ENCODE measurements around the gene MYLK4.

MYLK4 gene

DNA sequence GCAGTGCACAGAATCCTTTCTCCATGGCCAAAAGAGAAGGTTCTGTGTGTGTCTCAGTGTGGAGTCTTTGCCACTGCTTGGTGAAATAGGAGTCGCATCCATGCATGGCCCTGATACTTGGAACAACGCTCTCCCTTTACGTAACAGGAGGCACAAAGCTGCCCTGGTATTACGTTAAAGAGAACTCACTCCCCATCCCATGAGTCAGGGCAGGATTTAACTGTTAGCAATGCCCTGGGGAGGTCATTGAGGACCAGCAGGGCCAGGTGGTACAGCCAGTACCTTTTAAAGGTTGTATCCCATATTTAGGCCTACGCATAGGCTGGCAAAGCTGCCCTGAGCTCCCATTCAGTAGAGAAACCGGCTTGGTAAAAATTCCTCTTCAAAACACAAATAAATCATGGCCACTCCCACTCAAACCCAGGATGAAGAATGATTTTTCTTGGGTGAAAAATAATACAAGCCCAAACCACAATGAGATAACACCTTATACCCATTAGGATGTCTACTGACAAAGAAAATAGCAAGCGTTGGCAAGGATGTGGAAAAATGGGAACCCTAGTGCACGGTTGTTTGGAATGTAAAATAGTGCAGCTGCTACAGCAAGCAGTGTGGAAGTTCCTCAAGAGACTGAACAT lies 37.1 kb downstream of the MYLK4 start:
- Mint-ChIP-seq H3K9me3 (no peaks in the 10 kb centered on the region), H3K4me3 (no peak overlapping the region), H3K4me1 (ENCODE audit: low read depth in 2 of 2) (no peaks in the 10 kb centered on the region), H3K36me3 (ENCODE audit: insufficient read depth) (no peaks in the 10 kb centered on the region), H3K27me3 (peaks cover 29 to 51% of the 10 kb centered on the region in 2 donors), H3K27ac (no peak overlapping the region)
- no peak for DNase-seq
- ATAC-seq (replicated peaks): no peak

GRCh38 chr6:2712102-2712501 lies 38.6 kb downstream of the MYLK4 start:
- H3K27ac Mint-ChIP-seq: no peak overlapping the region
- H3K27me3 Mint-ChIP-seq: peaks cover 40 to 56% of the 10 kb centered on the region in 2 donors
- H3K9me3 Mint-ChIP-seq: no peaks in the 10 kb centered on the region
- DNase-seq (no peak), ATAC-seq (replicated peaks) (no peak)
- no peaks in the 10 kb centered on the region for H3K4me1 Mint-ChIP-seq (ENCODE audit: low read depth in 2 of 2)
- no peak overlapping the region for H3K4me3 Mint-ChIP-seq
- no peaks in the 10 kb centered on the region for H3K36me3 Mint-ChIP-seq (ENCODE audit: insufficient read depth)

DNA sequence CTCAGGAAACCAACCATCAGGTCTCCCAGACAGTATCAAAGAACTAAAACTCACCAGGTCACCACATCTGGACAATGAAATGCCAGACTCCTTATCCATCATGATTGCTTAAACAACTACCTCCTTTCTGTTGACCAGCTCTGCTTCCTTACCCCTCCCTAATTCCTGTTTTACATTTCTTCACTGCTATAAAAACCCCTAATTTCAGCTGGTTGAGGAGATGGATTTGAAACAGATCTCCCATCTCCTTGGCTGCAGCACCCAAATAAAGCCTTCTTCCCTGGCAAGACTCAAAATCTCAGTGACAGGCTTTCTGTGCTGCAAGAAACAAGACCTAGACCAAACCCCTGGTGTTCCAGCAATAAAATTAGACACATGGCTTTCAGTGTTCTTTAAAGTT lies 40.3 kb downstream of the MYLK4 start:
- Mint-ChIP-seq H3K4me3 (no peak overlapping the region), H3K36me3 (ENCODE audit: insufficient read depth) (no peaks in the 10 kb centered on the region), H3K9me3 (no peaks in the 10 kb centered on the region), H3K27ac (no peak overlapping the region), H3K4me1 (ENCODE audit: low read depth in 2 of 2) (no peaks in the 10 kb centered on the region), H3K27me3 (peaks cover 42 to 56% of the 10 kb centered on the region in 2 donors)
- no peak for DNase-seq
- no peak for ATAC-seq (replicated peaks)

- H3K9me3 Mint-ChIP-seq: no peaks in the 10 kb centered on the region
- DNase-seq (no peak), ATAC-seq (replicated peaks) (no peak)
- peaks cover 54 to 62% of the 10 kb centered on the region in 2 donors for H3K27me3 Mint-ChIP-seq
- no peaks in the 10 kb centered on the region for H3K36me3 Mint-ChIP-seq (ENCODE audit: insufficient read depth)
- no peak overlapping the region for H3K27ac Mint-ChIP-seq
- no peaks in the 10 kb centered on the region for H3K4me1 Mint-ChIP-seq (ENCODE audit: low read depth in 2 of 2)
- H3K4me3 Mint-ChIP-seq: no peak overlapping the region
Observed at GRCh38 chr6:2708456-2708855, 42.3 kb downstream of the MYLK4 start.

DNA sequence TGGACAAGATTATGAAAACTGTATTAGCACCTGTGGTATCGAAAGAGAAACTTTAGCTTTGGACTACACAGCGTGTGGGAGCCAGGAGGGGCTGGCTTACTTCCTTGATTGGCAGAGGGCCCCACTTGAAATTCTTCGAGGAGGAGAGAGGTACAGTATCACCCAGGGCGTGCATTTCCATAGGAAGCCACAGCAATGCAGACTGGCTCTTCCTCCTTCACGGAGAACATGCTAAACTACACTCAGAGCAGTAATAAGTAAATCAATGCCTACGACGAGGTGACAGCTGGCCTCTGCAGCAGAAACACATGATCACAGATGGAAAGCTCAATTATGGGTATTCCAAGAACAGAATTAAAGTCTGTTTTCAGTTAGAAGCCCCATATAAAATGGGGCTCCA lies 44.2 kb downstream of the MYLK4 start:
- Mint-ChIP-seq H3K9me3 (no peaks in the 10 kb centered on the region), H3K4me3 (no peak overlapping the region), H3K27me3 (peaks cover 52 to 56% of the 10 kb centered on the region in 2 donors), H3K4me1 (ENCODE audit: low read depth in 2 of 2) (no peaks in the 10 kb centered on the region), H3K36me3 (ENCODE audit: insufficient read depth) (no peaks in the 10 kb centered on the region), H3K27ac (no peak overlapping the region)
- no peak for DNase-seq
- no peak for ATAC-seq (replicated peaks)

DNA sequence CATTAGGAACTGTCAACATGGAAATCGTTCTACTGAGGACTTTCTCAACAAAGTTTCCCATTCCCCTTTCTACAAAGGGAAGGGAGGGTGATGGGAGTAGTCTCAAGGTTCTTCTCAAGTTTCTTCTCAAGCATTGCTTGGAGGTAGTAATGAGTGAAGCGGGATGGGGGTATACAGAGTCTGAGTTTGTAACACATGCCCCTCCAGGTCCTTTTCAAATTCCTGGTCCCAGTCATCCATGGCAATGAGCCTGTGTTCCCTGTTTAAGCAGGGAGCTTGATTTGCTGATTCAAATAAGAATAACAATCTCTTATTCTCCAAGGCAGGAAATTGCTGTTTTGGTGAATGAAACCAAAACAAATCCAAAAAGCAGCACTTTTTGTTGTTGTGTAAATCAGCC lies 45.5 kb downstream of the MYLK4 start:
- Mint-ChIP-seq H3K4me3 (no peak overlapping the region), H3K27me3 (peaks cover 60 to 63% of the 10 kb centered on the region in 2 donors), H3K9me3 (no peaks in the 10 kb centered on the region), H3K36me3 (ENCODE audit: insufficient read depth) (no peaks in the 10 kb centered on the region), H3K27ac (no peak overlapping the region), H3K4me1 (ENCODE audit: low read depth in 2 of 2) (no peaks in the 10 kb centered on the region)
- ATAC-seq (replicated peaks) (no peak), DNase-seq (no peak)

DNA sequence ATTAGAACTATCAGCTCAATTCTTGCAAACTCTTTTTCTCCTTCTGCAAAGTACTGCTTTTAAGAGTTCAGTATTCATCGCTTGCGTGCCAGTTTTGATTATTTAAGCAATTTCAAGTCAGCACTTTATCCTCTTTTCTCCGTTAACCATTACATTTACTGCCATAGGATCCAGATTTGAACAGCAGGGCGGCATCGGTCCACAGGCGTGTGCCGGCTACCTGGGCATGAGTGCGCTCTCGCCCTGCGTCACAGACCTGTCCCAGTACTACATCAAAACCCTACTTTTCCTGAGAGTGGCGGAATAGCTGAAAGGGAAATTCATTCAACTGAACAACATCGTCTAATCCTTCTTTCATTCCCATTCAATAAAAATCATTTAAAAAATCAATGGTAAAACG lies 53.4 kb downstream of the MYLK4 start:
- H3K9me3 Mint-ChIP-seq: no peaks in the 10 kb centered on the region
- peaks cover 32% of the 10 kb centered on the region in 2 donors for H3K27me3 Mint-ChIP-seq
- H3K36me3 Mint-ChIP-seq (ENCODE audit: insufficient read depth): no peaks in the 10 kb centered on the region
- H3K4me1 Mint-ChIP-seq (ENCODE audit: low read depth in 2 of 2): no peaks in the 10 kb centered on the region
- H3K27ac Mint-ChIP-seq: no peak overlapping the region
- ATAC-seq (replicated peaks): no peak
- DNase-seq: no peak
- H3K4me3 Mint-ChIP-seq: no peak overlapping the region

GRCh38 chr6:2695454-2696095 lies 55.1 kb downstream of the MYLK4 start:
- Mint-ChIP-seq H3K27ac (no peak overlapping the region), H3K27me3 (peaks cover 18 to 19% of the 10 kb centered on the region in 2 donors), H3K36me3 (ENCODE audit: insufficient read depth) (no peaks in the 10 kb centered on the region), H3K4me1 (ENCODE audit: low read depth in 2 of 2) (no peaks in the 10 kb centered on the region), H3K9me3 (no peaks in the 10 kb centered on the region), H3K4me3 (no peak overlapping the region)
- no peak for DNase-seq
- no peak for ATAC-seq (replicated peaks)

DNA sequence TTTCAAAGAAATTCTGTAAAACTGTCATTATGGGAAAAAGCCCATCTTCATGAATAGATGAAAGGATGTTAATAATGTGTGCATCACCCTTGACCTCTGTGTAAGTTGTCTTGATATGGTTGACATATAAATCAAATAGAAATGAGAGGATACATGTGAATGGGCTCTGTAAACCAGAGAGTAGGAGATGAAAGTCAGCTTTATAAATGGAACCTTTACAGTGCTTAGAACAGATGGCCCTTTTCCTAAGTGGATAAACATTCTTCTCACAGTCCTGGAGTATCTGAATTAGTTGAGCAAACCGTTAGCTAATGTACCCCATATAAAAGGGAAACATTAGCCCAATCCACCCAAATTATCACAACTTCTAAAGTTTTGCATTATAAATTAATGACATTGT lies 57.5 kb downstream of the MYLK4 start:
- Mint-ChIP-seq H3K4me1 (ENCODE audit: low read depth in 2 of 2) (no peaks in the 10 kb centered on the region), H3K36me3 (ENCODE audit: insufficient read depth) (no peaks in the 10 kb centered on the region), H3K27me3 (peaks cover 7 to 12% of the 10 kb centered on the region in 2 donors), H3K9me3 (no peaks in the 10 kb centered on the region), H3K27ac (no peak overlapping the region), H3K4me3 (no peak overlapping the region)
- DNase-seq (no peak), ATAC-seq (replicated peaks) (no peak)

DNA sequence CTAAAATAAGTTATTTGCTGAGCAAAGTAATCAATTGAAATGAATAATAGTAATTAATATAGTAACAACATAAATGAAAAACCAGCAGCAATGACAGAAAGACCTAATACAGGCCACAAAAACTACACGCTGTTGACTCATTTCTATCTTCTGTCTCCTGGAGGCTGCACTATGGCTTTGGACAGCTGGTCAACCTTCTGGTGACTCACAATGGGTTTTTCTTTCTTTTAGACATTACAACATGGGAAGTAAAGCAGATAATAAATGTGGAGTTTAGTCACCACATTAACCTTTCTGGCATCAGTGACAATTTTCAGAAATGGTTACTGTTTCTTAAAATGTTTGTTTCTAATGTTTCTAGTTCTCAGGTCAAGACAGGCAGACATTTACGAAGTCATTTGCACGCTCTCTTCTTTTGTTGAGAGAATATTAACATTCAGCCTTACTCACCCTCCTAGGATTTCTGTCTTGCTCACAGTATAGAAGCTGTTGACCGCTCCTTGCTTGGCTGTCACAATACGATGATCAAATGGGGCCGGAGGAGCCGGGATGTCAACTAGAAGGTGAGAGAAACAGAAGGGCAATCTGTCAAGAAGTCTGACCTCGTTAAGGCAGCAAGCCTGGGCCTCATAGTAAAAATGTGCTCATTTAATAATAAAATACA lies 62.2 kb downstream of the MYLK4 start:
- peaks cover 3% of the 10 kb centered on the region for H3K36me3 Mint-ChIP-seq (ENCODE audit: insufficient read depth)
- DNase-seq (no peak), ATAC-seq (replicated peaks) (no peak)
- no peak overlapping the region for H3K4me3 Mint-ChIP-seq
- no peak overlapping the region for H3K27ac Mint-ChIP-seq
- no peaks in the 10 kb centered on the region for H3K4me1 Mint-ChIP-seq (ENCODE audit: low read depth in 2 of 2)
- H3K27me3 Mint-ChIP-seq: peaks cover 0 to 6% of the 10 kb centered on the region in 2 donors
- H3K9me3 Mint-ChIP-seq: no peaks in the 10 kb centered on the region

- H3K9me3 Mint-ChIP-seq: no peaks in the 10 kb centered on the region
- H3K27ac Mint-ChIP-seq: no peak overlapping the region
- no peak overlapping the region for H3K4me3 Mint-ChIP-seq
- peaks cover 0 to 6% of the 10 kb centered on the region in 2 donors for H3K27me3 Mint-ChIP-seq
- H3K36me3 Mint-ChIP-seq (ENCODE audit: insufficient read depth): peaks cover 3% of the 10 kb centered on the region
- DNase-seq (no peak), ATAC-seq (replicated peaks) (no peak)
- no peaks in the 10 kb centered on the region for H3K4me1 Mint-ChIP-seq (ENCODE audit: low read depth in 2 of 2)
Observed at GRCh38 chr6:2687456-2687855, 63.3 kb downstream of the MYLK4 start.

GRCh38 chr6:2686515-2686914 lies 64.2 kb downstream of the MYLK4 start:
- H3K4me3 Mint-ChIP-seq: no peak overlapping the region
- no peak for ATAC-seq (replicated peaks)

DNA sequence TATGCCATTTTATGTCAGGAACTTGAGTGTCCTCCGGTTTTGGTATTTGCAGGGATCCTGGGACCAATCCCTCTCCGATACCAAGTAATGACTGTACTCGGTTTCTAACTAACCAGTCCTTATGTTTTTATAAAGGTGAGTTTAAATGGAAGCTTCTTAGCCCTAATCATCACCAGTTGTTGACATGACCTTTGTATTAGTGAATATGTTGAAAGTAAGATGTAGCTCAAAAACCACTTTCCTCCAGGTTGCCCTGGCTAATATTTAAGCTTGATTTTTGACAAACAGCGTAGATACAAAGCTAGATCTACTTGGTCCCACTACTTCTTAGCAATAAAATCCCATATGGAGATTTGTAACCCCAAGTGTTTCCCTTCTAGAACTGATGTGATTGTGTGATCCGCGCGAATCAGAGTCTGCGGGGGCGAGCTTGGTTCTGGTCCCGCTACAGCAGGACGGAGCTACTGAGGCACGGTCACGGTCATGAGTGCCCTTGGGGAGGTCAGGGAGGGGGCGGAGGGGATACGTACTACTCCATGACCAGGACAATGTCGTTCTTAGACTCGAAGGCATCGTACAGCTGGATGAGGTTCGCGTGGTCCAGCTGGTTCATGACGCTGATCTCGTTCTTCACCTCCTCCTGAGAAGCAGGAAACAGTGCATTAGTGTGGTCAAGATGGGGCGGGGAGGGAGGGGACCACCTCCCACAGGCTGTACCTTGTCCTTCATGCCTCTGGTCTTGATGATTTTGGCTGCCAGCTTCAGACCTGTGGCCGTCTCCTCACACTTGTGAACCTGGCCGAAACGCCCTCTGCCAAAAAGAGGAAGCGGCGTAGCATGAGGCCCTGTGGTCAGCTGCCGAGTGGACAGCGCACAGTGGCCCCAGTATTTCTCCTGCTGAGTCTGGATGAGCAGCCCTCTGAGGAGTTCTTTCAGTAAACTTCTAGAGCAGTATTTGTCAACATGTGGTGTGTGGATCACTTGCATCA lies 65.7 kb downstream of the MYLK4 start:
- H3K36me3 Mint-ChIP-seq (ENCODE audit: insufficient read depth): peaks cover 3% of the 10 kb centered on the region

More at GRCh38 chr6:2686515-2686914, 64.2 kb downstream of the MYLK4 start:
- no peak overlapping the region for H3K27ac Mint-ChIP-seq
- H3K27me3 Mint-ChIP-seq: no peaks in the 10 kb centered on the region
- DNase-seq: no peak
- no peaks in the 10 kb centered on the region for H3K9me3 Mint-ChIP-seq
- H3K36me3 Mint-ChIP-seq (ENCODE audit: insufficient read depth): peaks cover 3% of the 10 kb centered on the region
- no peaks in the 10 kb centered on the region for H3K4me1 Mint-ChIP-seq (ENCODE audit: low read depth in 2 of 2)

More for the DNA sequence above, 65.7 kb downstream of the MYLK4 start:
- H3K27ac Mint-ChIP-seq: no peak overlapping the region
- H3K4me3 Mint-ChIP-seq: no peak overlapping the region
- no peaks in the 10 kb centered on the region for H3K4me1 Mint-ChIP-seq (ENCODE audit: low read depth in 2 of 2)
- H3K9me3 Mint-ChIP-seq: no peaks in the 10 kb centered on the region
- no peak for DNase-seq
- H3K27me3 Mint-ChIP-seq: no peaks in the 10 kb centered on the region
- no peak for ATAC-seq (replicated peaks)

All from effector memory CD8-positive, alpha-beta T cell (primary cell).